Measurements from ENCODE around the gene LCP2. TPM values are rescaled to one million over a fixed set of nuclear protein-coding genes. Genes with fewer than 3 reads are reported as not detected.

The LCP2 gene
- total and polyA plus RNA-seq, 2 of the 4 experiments (the other 2 are of a cell fraction), result not detected

- BruUV-seq (replicated peaks), result no TSS peak
- H2AK9ac ChIP-seq (replicated peaks; ENCODE audit: low read depth, low read length, poor library complexity), result no peak overlapping the region
- H2BK5ac ChIP-seq (ENCODE audit: low read depth, low read length, poor library complexity, severe bottlenecking), result no peak overlapping the region
- no peak overlapping the region for H2BK120ac ChIP-seq (ENCODE audit: low read depth, low read length)
- H3K14ac ChIP-seq (replicated peaks; ENCODE audit: low read depth, low read length), result no peak overlapping the region
- no peak overlapping the region for H4K5ac ChIP-seq (ENCODE audit: low read depth, low read length)
- H3K4me3 ChIP-seq (ENCODE audit: insufficient read depth, low read depth, low read length), result no peak overlapping the region
- no peak overlapping the region for H3K56ac ChIP-seq (ENCODE audit: extremely low read depth, insufficient read depth, low read length)
- ATAC-seq (ENCODE audit: low read depth) (no peak), DNase-seq (peak; percentile 63)
- H3K4me1 ChIP-seq (ENCODE audit: control insufficient read depth, insufficient read depth, low read length), result no peaks in the 10 kb centered on the region
- no peak overlapping the region for H2AK5ac ChIP-seq (ENCODE audit: low read depth, low read length)
- no peak overlapping the region for H3K4ac ChIP-seq (ENCODE audit: low read depth, low read length)
- in situ Hi-C loops (cut with MboI; ENCODE audit: low sequenced_read_pairs) (no loop called here), intact Hi-C loops (cut with micrococcal nuclease) (no loop called here), dilution Hi-C loops (cut with HindIII; ENCODE audit: low sequenced_read_pairs, unreplicated experiment) (no loop called here)
- H3K9me3 ChIP-seq (ENCODE audit: control insufficient read depth, insufficient read depth, low read length), result no peaks in the 10 kb centered on the region
- H3K9ac ChIP-seq (ENCODE audit: low read depth, low read length), result no peak overlapping the region
- no peak overlapping the region for H3K18ac ChIP-seq (ENCODE audit: low read depth, low read length)
- H2AFZ ChIP-seq (replicated peaks; ENCODE audit: low read length, poor library complexity), result no peak overlapping the region
- H4K91ac ChIP-seq (ENCODE audit: insufficient read depth, low read depth, low read length), result no peak overlapping the region
- H3K36me3 ChIP-seq (ENCODE audit: control insufficient read depth, insufficient read depth, low read length), result no peaks in the 10 kb centered on the region
- no peaks in the 10 kb centered on the region for H3K9me1 ChIP-seq (ENCODE audit: insufficient read depth, low read length)
- H3K27ac ChIP-seq (ENCODE audit: insufficient read depth, low read length), result no peak overlapping the region
- H3K27me3 ChIP-seq (ENCODE audit: control insufficient read depth, insufficient read depth, low read length), result no peaks in the 10 kb centered on the region
- H3K79me1 ChIP-seq (ENCODE audit: low read depth in 1 of 2, low read length in 2 of 2), result no peaks in the 10 kb centered on the region
- CTCF ChIA-PET, result no interaction called here
- H3K23ac ChIP-seq (ENCODE audit: low read depth, low read length), result no peak overlapping the region
- no peak overlapping the region for H2BK20ac ChIP-seq (ENCODE audit: low read depth, low read length)
- no CpG with 5 or more reads among the region's 15 CpGs for WGBS, 2 experiments (ENCODE audit: extremely low coverage in 2 of 2, insufficient read length in 1 of 2)
- POLR2A ChIA-PET (ENCODE audit: unreplicated experiment), result no interaction called here
- no peak overlapping the region for H3K4me2 ChIP-seq (ENCODE audit: low read depth, low read length)
- H4K8ac ChIP-seq (ENCODE audit: low read depth in 2 of 2, low read length in 2 of 2), result no peak overlapping the region
- H2BK15ac ChIP-seq (ENCODE audit: low read depth, low read length), result no peak overlapping the region
- no peaks in the 10 kb centered on the region for H4K20me1 ChIP-seq (ENCODE audit: insufficient read depth, low read length)
- TF ChIP-seq BHLHE40 (IDR thresholded peaks at IDR 0.05; ENCODE audit: low read depth, low read length), result peak; percentile 74
- TF ChIP-seq RAD21 (IDR thresholded peaks at IDR 0.05; ENCODE audit: low read length), result no peak
- TF ChIP-seq NFE2L2 (IDR thresholded peaks at IDR 0.05; ENCODE audit: low read depth, low read length), result no peak
Observed at GRCh38 chr5:170307575-170308465, 10.2 kb upstream of the LCP2 start.
